GM12878 (cell line): ENCODE measurements around the gene BBS1. TPM values are rescaled to one million over a fixed set of nuclear protein-coding genes. Genes with fewer than 3 reads are reported as not detected.

Experiments used
- CEBPZ ChIP-seq: fragments of 150-350 bp; IDR thresholded peaks from 2 replicates; pipeline ENCODE4 v1.6.1; 2016; ENCODE audit warnings: low read depth, low read length
- CUX1 ChIP-seq: IDR thresholded peaks from 2 replicates; pipeline ENCODE4 v1.6.1; 2012; ENCODE audit warnings: improper control_type of control experiment, low read depth, low read length; ENCODE audit not compliant: insufficient replicate concordance
- FOXM1 ChIP-seq: IDR thresholded peaks from 2 replicates; pipeline ENCODE4 v1.6.1; 2012; ENCODE audit warnings: low read depth, mild to moderate bottlenecking, inconsistent platforms, low read length, moderate library complexity
- GABPA ChIP-seq: IDR thresholded peaks from 2 replicates; pipeline ENCODE4 v1.6.1; 2014; ENCODE audit warnings: antibody characterized with exemption, low read depth, mild to moderate bottlenecking, inconsistent platforms
- NFXL1 ChIP-seq: fragments of 450-650 bp; IDR thresholded peaks from 2 replicates; pipeline ENCODE4 v1.6.1; 2017; ENCODE audit warnings: antibody characterized with exemption, mild to moderate bottlenecking, borderline replicate concordance
- NKRF ChIP-seq: fragments of 450-650 bp; conservative IDR thresholded peaks from 2 replicates; pipeline ENCODE4 v1.6.1; 2017; ENCODE audit warnings: mild to moderate bottlenecking, moderate library complexity
- polyA plus RNA-seq, 11 experiments: library from polyadenylated mRNA; depleted of rRNA in 4 of 11; unstranded in 6 of 11; stranded (reverse) in 5 of 11; fragments of >200 nt; fragmentation: Nextera tagmentation in 4 of 11; fragmentation: Illumina TruSeq in 1 of 11; extraction: Ambion mirVana in 4 of 11; extraction: Trizol in 1 of 11; gene quantifications; 1 replicate in 1 of 11; 2 replicates in 10 of 11; pipeline versions ENCODE4 v1.2.1 to v1.2.3, GENCODE V29; 2011 to 2016; ENCODE audit warnings: inconsistent platforms in 2 of 11, missing spikeins in 2 of 11, low read depth in 1 of 11
- total RNA-seq, 4 experiments: library from RNA; depleted of rRNA in 3 of 4; stranded (reverse); fragments of >200 nt in 3 of 4; fragmentation: Illumina TruSeq in 1 of 4; extraction: Trizol in 1 of 4; gene quantifications; 2 replicates each; pipeline versions ENCODE4 v1.2.1 to v1.2.3, GENCODE V29; 2013 to 2021

The BBS1 gene
- total and polyA plus RNA-seq, 10 of the 15 experiments (the other 5 are each of a cell fraction or from before 2014, with no cell fraction given): 2.5 to 14.7 (median 8.7) TPM

- TF ChIP-seq FOXM1 (no peak), NKRF (no peak), CUX1 (no peak), NFXL1 (no peak), GABPA (no peak), CEBPZ (no peak)
- TF ChIP-seq, all 136 proteins: peak for 0
Measured at GRCh38 chr11:66567787-66568123, 57.3 kb downstream of the BBS1 start (continued).
